Measurements from ENCODE around the gene SLC9C1.

The SLC9C1 gene

DNA sequence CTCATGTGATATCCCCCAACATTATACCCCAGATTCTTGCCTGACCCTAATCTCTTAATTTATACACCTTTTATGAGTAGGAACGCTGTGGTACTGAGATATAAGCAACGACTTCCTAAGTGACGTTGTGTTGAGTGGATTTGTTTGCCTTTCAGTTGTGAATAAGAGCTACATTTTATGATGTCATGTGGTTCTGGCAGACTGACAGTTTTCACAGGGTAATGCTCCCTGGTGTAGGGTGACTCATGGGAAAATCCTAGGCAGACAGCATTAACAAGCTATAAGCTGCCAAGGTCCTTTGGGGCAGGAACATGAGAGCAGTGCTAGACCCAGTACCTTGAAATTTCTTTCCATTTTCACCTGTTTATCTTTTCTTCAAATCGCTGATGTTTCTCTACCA lies 196.6 kb downstream of the SLC9C1 start:
- DNase-seq = no peak

- DNase-seq = no peak
Observed at GRCh38 chr3:112096176-112096575, 197.8 kb downstream of the SLC9C1 start.

- no peak for DNase-seq
Observed at GRCh38 chr3:112095731-112096130, 198.3 kb downstream of the SLC9C1 start.

DNA sequence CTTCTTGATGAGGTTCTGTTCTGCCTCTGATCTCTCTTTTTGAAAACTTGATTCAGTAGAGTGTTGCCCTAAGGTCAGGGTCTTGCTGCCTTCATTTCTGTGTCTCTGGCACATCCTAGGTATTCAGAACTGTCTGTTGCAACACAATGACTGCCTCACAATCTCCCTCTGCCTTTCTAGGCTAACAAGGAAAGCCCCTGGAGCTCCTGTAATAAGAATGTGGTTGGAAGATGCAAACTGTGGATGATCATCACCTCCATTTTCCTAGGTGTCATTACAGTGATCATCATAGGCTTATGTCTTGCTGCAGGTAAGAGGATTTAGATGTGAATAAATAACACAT lies 200.9 kb downstream of the SLC9C1 start:
- no peak for DNase-seq

DNA sequence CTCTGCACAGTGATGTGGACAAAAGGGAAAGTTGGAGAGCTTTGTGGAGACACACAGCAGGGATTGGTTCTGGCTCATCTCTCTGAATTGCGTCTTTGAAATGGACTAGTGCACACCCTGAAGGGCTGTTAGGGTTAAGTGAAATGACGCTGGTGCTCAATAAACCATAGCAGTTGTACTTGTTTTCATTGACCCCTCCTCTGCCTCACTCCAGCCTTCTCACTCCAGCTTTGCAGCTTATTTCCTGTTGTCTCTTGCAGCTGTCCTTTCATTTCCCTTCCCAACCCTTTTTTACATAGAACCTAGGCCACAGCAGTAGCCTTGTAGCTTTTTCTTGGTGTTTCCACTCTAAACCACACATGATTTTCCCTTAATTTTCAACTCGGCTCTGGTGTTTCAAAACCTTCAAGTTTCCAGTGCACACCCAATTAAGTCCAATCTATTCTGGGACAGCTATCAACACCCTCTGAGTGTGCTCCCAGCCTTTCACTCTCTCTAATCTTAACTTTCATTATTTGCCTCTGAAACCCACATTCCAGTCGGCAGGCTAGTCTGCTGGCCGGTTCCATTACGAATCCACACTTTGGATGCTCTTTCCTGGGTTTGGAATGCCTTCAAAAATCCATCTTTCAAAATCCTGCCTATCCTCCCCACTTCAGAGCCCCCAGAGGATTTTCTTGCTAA lies 201.4 kb downstream of the SLC9C1 start:
- DNase-seq = no peak

DNA sequence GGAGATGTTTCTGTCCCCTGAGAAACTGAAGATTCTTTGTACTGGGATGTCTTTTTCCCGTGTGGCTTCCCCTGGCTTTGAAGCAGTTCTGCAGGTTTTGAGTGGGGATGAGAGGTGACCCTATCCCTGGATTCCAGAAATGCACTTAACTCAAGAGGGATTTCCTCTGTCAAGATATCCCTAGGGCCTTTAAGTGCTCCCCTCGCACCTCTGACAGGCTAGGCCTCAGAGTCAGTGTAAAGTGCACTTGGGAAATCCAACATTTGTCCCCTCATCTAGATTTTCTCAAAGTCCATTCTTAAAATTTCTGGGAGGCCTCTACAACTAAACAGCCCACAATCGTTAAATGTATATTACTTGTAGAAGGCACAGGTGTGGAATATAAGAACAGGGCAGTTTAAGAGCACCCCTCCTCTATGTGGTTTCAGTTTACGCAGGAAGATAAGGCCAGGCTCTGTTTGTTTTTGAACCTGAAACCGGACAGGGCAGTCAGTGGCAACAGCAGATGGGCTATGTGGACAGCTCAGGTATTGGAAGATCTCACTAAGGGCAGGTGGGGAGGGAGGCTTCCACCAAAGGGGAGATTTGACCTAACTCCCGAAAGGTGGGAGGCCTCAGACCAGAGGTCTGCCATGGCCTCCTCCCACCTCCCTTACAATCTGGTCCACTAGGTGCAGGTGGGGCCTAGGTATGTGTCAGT lies 203.0 kb downstream of the SLC9C1 start:
- peak; percentile 17 to 22 for DNase-seq
